Breast epithelium (tissue), 3 donors: ENCODE results near the gene ATP6V1G3.

Experiments
- POLR2A ChIP-seq: fragments of 450-650 bp; IDR thresholded peaks from one replicate; pipeline ENCODE4 v1.6.1; 2016; ENCODE audit warnings: antibody characterized with exemption, mild to moderate bottlenecking, moderate library complexity
- POLR2AphosphoS5 ChIP-seq, 3 donors: sonication (generic); formaldehyde crosslinking; IDR thresholded peaks; one replicate each; pipeline ENCODE4 v1.6.1; 2017; ENCODE audit warnings: antibody characterized with exemption in 3 of 3
- TF ChIP-seq, protein P1 (sequence below), 3 donors: fragments of 450-650 bp; IDR thresholded peaks; one replicate each; pipeline ENCODE4 v1.5.1; 2016 to 2017; ENCODE audit warnings: antibody characterized with exemption in 3 of 3, mild to moderate bottlenecking in 3 of 3, moderate library complexity in 3 of 3

DNA sequence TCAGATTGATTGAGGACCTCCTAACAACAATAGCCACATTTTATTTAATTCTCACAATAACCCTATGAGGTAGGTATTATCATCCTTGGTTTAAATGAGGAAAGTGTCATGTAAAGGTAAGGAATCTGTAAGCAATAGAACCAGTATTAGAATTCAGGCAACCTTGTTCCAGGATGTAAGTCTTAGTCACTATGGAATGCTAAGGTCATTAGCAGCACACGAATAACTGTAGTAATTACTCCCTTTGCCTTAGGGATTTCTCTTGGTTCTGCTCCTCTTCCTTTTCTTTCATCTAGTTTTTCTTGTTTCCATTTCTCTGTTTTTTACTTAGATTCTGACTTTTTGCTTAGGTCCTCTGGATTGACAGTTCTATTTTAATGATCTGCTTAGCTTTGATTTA is 23.1 kb upstream of the ATP6V1G3 start:
- TF ChIP-seq POLR2A (no peak), POLR2AphosphoS5 (IDR thresholded peaks at IDR 0.05) (no peak)
- TF ChIP-seq, protein P1, sequence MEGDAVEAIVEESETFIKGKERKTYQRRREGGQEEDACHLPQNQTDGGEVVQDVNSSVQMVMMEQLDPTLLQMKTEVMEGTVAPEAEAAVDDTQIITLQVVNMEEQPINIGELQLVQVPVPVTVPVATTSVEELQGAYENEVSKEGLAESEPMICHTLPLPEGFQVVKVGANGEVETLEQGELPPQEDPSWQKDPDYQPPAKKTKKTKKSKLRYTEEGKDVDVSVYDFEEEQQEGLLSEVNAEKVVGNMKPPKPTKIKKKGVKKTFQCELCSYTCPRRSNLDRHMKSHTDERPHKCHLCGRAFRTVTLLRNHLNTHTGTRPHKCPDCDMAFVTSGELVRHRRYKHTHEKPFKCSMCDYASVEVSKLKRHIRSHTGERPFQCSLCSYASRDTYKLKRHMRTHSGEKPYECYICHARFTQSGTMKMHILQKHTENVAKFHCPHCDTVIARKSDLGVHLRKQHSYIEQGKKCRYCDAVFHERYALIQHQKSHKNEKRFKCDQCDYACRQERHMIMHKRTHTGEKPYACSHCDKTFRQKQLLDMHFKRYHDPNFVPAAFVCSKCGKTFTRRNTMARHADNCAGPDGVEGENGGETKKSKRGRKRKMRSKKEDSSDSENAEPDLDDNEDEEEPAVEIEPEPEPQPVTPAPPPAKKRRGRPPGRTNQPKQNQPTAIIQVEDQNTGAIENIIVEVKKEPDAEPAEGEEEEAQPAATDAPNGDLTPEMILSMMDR (IDR thresholded peaks at IDR 0.05): no peak
